ENCODE data around the gene CDHR3. TPM values are rescaled to one million over a fixed set of nuclear protein-coding genes. Genes with fewer than 3 reads are reported as not detected.

Gene CDHR3
- total and polyA plus RNA-seq, 9 of the 15 experiments (the other 6 are each of a cell fraction or from before 2014, with no cell fraction given), result 0.03 to 0.66 (median 0.24) TPM; not detected in 1

- TF ChIP-seq CEBPG (CRISPR knock-in tag; IDR thresholded peaks at IDR 0.05) (no peak), CEBPG (tag; conservative IDR thresholded peaks at IDR 0.05 in 1 of 2, IDR thresholded peaks at IDR 0.05 in 1 of 2) (peak; percentile 43 to 46; a peak in 2 of 4 replicates), ZNF3 (CRISPR knock-in tag; IDR thresholded peaks at IDR 0.05) (no peak), ZFP36 (IDR thresholded peaks at IDR 0.05; ENCODE audit: low read depth, low read length, partially characterized antibody) (no peak), ATF6 (CRISPR knock-in tag; IDR thresholded peaks at IDR 0.05) (no peak), ZKSCAN1 (IDR thresholded peaks at IDR 0.05; ENCODE audit: low read depth, low read length) (0 out of 2 replicates have a peak, but pooled peaks have one; percentile 5), HMG20A (CRISPR knock-in tag; conservative IDR thresholded peaks at IDR 0.05) (no peak), SREBF2 (CRISPR knock-in tag; IDR thresholded peaks at IDR 0.05) (no peak), ZNF318 (IDR thresholded peaks at IDR 0.05; ENCODE audit: borderline replicate concordance in 1 of 2, low read depth in 1 of 2) (no peak), MCM2 (IDR thresholded peaks at IDR 0.05; ENCODE audit: low read depth) (no peak)
Measured at GRCh38 chr7:106057204-106057961, 94.3 kb downstream of the CDHR3 start (continued).

All from K562 (cell line).